ENCODE measurements around the gene PANX2.

- TF ChIP-seq, protein P1, sequence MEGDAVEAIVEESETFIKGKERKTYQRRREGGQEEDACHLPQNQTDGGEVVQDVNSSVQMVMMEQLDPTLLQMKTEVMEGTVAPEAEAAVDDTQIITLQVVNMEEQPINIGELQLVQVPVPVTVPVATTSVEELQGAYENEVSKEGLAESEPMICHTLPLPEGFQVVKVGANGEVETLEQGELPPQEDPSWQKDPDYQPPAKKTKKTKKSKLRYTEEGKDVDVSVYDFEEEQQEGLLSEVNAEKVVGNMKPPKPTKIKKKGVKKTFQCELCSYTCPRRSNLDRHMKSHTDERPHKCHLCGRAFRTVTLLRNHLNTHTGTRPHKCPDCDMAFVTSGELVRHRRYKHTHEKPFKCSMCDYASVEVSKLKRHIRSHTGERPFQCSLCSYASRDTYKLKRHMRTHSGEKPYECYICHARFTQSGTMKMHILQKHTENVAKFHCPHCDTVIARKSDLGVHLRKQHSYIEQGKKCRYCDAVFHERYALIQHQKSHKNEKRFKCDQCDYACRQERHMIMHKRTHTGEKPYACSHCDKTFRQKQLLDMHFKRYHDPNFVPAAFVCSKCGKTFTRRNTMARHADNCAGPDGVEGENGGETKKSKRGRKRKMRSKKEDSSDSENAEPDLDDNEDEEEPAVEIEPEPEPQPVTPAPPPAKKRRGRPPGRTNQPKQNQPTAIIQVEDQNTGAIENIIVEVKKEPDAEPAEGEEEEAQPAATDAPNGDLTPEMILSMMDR (conservative IDR thresholded peaks at IDR 0.05), result no peak
- no peak for TF ChIP-seq ZFX (IDR thresholded peaks at IDR 0.05)
These were observed 26.4 kb upstream of the PANX2 start for GRCh38 chr22:50144005-50144614.

All from C4-2B (cell line).